ENCODE data around the gene HERPUD1. TPM values are rescaled to one million over a fixed set of nuclear protein-coding genes. Genes with fewer than 3 reads are reported as not detected.

The HERPUD1 gene
- total RNA-seq, 1 donor from 2014 or later = 79.8 TPM

DNA sequence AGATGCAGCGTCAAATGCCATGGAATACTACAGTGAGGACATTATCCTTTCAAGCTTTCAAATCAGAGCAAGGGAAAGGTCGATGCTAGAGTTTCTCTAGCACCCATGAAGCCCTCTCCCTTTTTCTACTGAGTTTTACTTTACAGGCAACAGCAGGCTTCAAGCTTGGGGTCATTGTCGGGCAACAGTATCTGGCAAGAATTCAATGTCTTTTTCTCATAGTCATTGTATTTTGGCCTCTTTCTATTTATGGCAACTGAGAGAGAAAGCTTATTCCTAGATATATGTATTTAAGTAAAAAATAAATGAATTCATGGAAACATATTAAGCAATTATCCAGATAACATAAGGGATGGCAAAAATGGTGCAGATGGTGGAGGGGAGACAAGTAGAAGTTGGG lies 29.4 kb downstream of the HERPUD1 start:
- TF ChIP-seq, protein P1, sequence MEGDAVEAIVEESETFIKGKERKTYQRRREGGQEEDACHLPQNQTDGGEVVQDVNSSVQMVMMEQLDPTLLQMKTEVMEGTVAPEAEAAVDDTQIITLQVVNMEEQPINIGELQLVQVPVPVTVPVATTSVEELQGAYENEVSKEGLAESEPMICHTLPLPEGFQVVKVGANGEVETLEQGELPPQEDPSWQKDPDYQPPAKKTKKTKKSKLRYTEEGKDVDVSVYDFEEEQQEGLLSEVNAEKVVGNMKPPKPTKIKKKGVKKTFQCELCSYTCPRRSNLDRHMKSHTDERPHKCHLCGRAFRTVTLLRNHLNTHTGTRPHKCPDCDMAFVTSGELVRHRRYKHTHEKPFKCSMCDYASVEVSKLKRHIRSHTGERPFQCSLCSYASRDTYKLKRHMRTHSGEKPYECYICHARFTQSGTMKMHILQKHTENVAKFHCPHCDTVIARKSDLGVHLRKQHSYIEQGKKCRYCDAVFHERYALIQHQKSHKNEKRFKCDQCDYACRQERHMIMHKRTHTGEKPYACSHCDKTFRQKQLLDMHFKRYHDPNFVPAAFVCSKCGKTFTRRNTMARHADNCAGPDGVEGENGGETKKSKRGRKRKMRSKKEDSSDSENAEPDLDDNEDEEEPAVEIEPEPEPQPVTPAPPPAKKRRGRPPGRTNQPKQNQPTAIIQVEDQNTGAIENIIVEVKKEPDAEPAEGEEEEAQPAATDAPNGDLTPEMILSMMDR (IDR thresholded peaks at IDR 0.05; ENCODE audit: unreplicated experiment) = no peak
- DNase-seq (ENCODE audit: low spot score in 2 of 2, unreplicated experiment in 2 of 2) = no peak
- Mint-ChIP-seq H3K36me3 (no peaks in the 10 kb centered on the region), H3K27ac (no peak overlapping the region), H3K9me3 (no peaks in the 10 kb centered on the region), H3K27me3 (ENCODE audit: low read depth) (no peaks in the 10 kb centered on the region), H3K4me3 (no peak overlapping the region), H3K4me1 (peaks cover 12% of the 10 kb centered on the region)

DNA sequence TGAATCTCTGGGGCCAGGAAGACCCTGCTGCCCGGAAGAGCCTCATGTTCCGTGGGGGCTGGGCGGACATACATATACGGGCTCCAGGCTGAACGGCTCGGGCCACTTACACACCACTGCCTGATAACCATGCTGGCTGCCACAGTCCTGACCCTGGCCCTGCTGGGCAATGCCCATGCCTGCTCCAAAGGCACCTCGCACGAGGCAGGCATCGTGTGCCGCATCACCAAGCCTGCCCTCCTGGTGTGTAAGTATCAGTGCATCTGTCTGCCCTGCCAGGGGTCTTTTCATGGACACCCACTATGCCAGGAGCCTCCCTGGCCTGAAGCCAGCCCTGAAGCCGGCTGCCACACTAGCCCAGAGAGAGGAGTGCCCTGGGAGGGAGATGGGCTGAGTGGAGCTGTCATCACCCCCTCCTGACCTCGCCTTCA lies 29.9 kb downstream of the HERPUD1 start, which contains the start of gene CETP:
TSS of gene CETP (plus strand) at position 100 of the 431 bp plus-strand sequence. CDS start at position 130, 30 bp downstream.
- TF ChIP-seq, protein P1 (IDR thresholded peaks at IDR 0.05; ENCODE audit: unreplicated experiment) = no peak
- peaks cover 12% of the 10 kb centered on the region for H3K4me1 Mint-ChIP-seq

DNA sequence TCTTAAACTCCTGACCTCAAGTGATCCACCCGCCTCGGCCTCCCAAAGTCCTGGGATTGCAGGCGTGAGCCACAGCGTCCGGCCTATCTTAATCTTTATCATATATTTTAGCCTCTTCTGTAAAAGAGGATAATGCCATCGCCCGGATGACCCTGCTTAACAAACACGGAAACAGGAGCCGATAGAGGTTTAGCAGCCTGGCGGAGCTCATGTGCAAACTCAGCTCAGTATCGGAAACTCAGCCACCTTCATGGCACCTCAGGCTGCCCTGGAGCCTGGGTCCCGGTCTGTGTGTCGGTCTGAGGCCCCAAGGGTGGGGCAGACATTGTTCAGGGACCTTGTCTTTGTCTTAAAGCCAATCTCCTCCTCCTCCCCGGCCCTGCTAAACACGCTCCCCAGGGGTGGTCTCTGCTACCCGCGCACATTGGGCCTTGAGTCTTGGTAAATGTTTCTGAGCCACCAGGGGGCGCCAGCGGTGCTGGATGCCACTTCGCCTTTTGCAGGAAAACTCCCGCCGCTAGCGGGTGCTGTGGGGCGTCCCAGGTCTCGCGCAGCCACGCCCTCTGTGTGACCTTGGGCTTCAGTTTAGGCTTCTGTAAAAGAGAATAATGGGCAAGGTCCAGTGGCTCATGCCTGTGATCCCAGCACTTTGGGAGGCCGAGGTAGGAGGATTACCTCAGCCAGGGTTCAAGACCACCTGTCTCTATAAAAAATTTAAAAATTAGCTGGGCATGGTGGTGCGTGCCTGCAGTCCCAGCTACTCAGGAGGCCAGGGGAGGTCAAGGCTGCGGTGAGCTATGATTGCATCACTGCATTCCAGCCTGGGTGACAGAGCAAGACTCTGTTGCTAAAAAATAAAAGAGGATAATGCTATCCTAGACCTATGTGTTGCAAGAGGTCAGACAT lies 32.6 kb downstream of the HERPUD1 start:
- no peaks in the 10 kb centered on the region for H3K36me3 Mint-ChIP-seq
- peaks cover 12% of the 10 kb centered on the region for H3K4me1 Mint-ChIP-seq
- peak; percentile 58 to 77 for DNase-seq (ENCODE audit: low spot score in 2 of 2, unreplicated experiment in 2 of 2)
- H3K9me3 Mint-ChIP-seq = no peaks in the 10 kb centered on the region
- no peaks in the 10 kb centered on the region for H3K27me3 Mint-ChIP-seq (ENCODE audit: low read depth)
- H3K27ac Mint-ChIP-seq = no peak overlapping the region
- no peak overlapping the region for H3K4me3 Mint-ChIP-seq
- TF ChIP-seq, protein P1 (IDR thresholded peaks at IDR 0.05; ENCODE audit: unreplicated experiment) = peak; percentile 81

More for the DNA sequence above, 29.9 kb downstream of the HERPUD1 start, which contains the start of gene CETP:
- Mint-ChIP-seq H3K9me3 (no peaks in the 10 kb centered on the region), H3K4me3 (no peak within 1 kb of the TSS), H3K27ac (no peak within 1 kb of the TSS), H3K27me3 (ENCODE audit: low read depth) (no peaks in the 10 kb centered on the region), H3K36me3 (no peaks in the 10 kb centered on the region)
- no peak for DNase-seq (ENCODE audit: low spot score in 2 of 2, unreplicated experiment in 2 of 2)

DNA sequence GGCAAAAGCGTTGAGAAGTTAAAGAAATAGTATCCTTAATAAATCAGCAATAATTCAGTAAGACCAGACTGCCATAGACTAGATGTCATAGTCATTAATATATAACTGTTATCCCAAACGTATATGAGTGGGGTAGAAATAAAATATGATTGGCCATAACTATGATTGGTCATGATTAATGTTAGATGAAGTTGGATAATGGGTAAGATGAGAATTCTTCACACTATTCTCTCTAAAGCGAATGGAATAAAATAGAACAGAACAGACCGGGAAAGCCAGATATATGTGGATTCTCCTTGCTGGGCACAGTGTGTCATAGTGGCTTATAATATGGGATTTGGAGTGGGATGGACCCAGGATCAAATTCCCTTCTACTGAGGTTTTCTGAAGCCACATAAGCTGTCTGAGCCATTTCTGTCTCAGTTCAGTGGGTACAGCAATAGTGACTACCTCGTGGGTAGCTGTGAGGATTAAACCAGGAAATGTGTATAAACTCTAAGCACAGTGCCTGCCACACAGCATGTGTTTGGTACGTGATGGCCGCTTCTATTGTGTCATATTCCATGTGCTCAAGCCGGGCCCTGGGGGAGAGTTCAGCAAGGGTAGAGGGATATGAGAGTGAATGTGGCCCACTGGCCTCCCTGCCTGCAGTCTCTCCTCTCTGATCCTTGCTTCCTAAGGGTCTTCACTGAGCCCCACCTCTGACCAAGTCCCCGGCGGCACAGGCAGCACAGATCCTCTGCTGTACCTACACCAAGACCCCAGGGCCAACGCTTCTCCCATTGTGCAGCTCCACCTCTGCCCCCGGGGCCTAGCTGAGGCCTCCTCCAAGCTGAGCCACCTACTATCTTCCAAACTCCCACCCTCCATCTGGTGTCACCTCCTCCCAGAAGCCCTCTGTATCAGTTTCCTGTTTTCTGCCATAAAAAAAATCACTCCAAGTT lies 33.5 kb downstream of the HERPUD1 start:
- no peaks in the 10 kb centered on the region for H3K27me3 Mint-ChIP-seq (ENCODE audit: low read depth)
- TF ChIP-seq, protein P1 (IDR thresholded peaks at IDR 0.05; ENCODE audit: unreplicated experiment) = no peak
- H3K4me3 Mint-ChIP-seq = no peak overlapping the region
- H3K27ac Mint-ChIP-seq = peak overlapping the region; percentile 88
- H3K36me3 Mint-ChIP-seq = no peaks in the 10 kb centered on the region
- no peak for DNase-seq (ENCODE audit: low spot score in 2 of 2, unreplicated experiment in 2 of 2)
- peaks cover 12% of the 10 kb centered on the region for H3K4me1 Mint-ChIP-seq
- H3K9me3 Mint-ChIP-seq = no peaks in the 10 kb centered on the region

DNA sequence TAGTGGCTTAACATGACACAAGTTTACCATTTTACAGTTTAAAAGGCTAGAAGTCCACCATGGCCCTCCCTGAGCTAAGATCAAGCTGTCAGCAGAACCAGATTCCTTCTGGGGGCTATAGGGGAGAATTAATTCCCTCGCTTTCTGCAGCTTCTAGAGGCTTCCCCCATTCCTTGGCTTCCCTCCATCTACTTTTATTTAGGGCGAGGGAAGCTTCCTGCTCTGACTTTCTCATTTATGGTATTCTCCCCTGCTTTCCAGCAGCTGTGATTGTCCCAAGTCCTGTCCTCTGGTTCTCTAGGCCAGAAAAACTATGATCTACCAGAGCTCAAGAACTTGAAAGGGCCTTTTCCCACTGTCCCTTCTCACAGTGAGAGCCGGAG lies 34.1 kb downstream of the HERPUD1 start:
- Mint-ChIP-seq H3K4me3 (no peak overlapping the region), H3K9me3 (no peaks in the 10 kb centered on the region), H3K27me3 (ENCODE audit: low read depth) (peaks cover 1% of the 10 kb centered on the region), H3K36me3 (no peaks in the 10 kb centered on the region), H3K4me1 (peaks cover 11% of the 10 kb centered on the region), H3K27ac (peak overlapping the region; percentile 88)
- no peak for DNase-seq (ENCODE audit: low spot score in 2 of 2, unreplicated experiment in 2 of 2)
- TF ChIP-seq, protein P1 (IDR thresholded peaks at IDR 0.05; ENCODE audit: unreplicated experiment) = no peak

Data from mesothelial cell of epicardium (in vitro differentiated cells).